HTR-8/SVneo (cell line): Measurements from ENCODE around the gene GNAS-AS1.
"Not testable (repeated sequence)": the region's sequence is repeated elsewhere in the genome, so short reads cannot be mapped to it uniquely, and the experiment has no call there.

Experiments used
- DNase-seq: peaks from one replicate; pipeline ENCODE4 v3.0.0; 2011; ENCODE audit warnings: low spot score, mixed read lengths; ENCODE audit not compliant: insufficient read length
- FAIRE-seq: peaks from 2 replicates; lab custom pipeline; 2011; peaks lifted over from hg19 to GRCh38; lab: Jason Lieb, UNC

The GNAS-AS1 gene

GRCh38 chr20:58839991-58840747 lies 10.5 kb downstream of the GNAS-AS1 start:
- no peak for FAIRE-seq
- no peak for DNase-seq

- peak; percentile 94 for DNase-seq
- FAIRE-seq = peak; percentile 100
These were observed 11.2 kb downstream of the GNAS-AS1 start for GRCh38 chr20:58839474-58839874.

GRCh38 chr20:58838174-58838573 lies 12.5 kb downstream of the GNAS-AS1 start:
- FAIRE-seq (peak; percentile 95), DNase-seq (no peak)

- DNase-seq (no peak), FAIRE-seq (no peak)
These were observed 13.0 kb downstream of the GNAS-AS1 start for GRCh38 chr20:58837717-58838116.

- FAIRE-seq = peak; percentile 51
These were observed 14.0 kb downstream of the GNAS-AS1 start for GRCh38 chr20:58836616-58837204.

GRCh38 chr20:58835231-58835630 lies 15.5 kb downstream of the GNAS-AS1 start:
- FAIRE-seq (no peak), DNase-seq (no peak)

More at GRCh38 chr20:58836616-58837204, 14.0 kb downstream of the GNAS-AS1 start:
- DNase-seq = no peak

- DNase-seq (no peak), FAIRE-seq (no peak)
These were observed 16.8 kb downstream of the GNAS-AS1 start for GRCh38 chr20:58833921-58834320.

- DNase-seq (no peak), FAIRE-seq (no peak)
These were observed 18.2 kb downstream of the GNAS-AS1 start for GRCh38 chr20:58832457-58832856.

GRCh38 chr20:58829531-58829941 lies 21.2 kb downstream of the GNAS-AS1 start:
- FAIRE-seq (peak; percentile 9), DNase-seq (no peak)

GRCh38 chr20:58828804-58829203 lies 21.9 kb downstream of the GNAS-AS1 start:
- not testable (repeated sequence) for FAIRE-seq, DNase-seq

GRCh38 chr20:58828136-58828535 lies 22.6 kb downstream of the GNAS-AS1 start:
- DNase-seq (no peak), FAIRE-seq (peak; percentile 89)

- no peak for DNase-seq
These were observed 24.4 kb downstream of the GNAS-AS1 start for GRCh38 chr20:58826271-58826670.

GRCh38 chr20:58825450-58825849 lies 25.3 kb downstream of the GNAS-AS1 start:
- DNase-seq (no peak), FAIRE-seq (peak; percentile 80)

More at GRCh38 chr20:58826271-58826670, 24.4 kb downstream of the GNAS-AS1 start:
- peak; percentile 91 for FAIRE-seq

- no peak for FAIRE-seq
- no peak for DNase-seq
These were observed 25.9 kb downstream of the GNAS-AS1 start for GRCh38 chr20:58824843-58825242.

GRCh38 chr20:58822748-58823730 lies 27.7 kb downstream of the GNAS-AS1 start:
- FAIRE-seq (peak; percentile 76), DNase-seq (no peak)

- FAIRE-seq = no peak
- DNase-seq = no peak
These were observed 28.6 kb downstream of the GNAS-AS1 start for GRCh38 chr20:58822149-58822548.

- DNase-seq, FAIRE-seq: not testable (repeated sequence)
These were observed 30.2 kb downstream of the GNAS-AS1 start for GRCh38 chr20:58820515-58820914.

- FAIRE-seq (peak; percentile 77), DNase-seq (no peak)
These were observed 30.8 kb downstream of the GNAS-AS1 start for GRCh38 chr20:58819921-58820320.

- DNase-seq = peak; percentile 92
These were observed 32.0 kb downstream of the GNAS-AS1 start for GRCh38 chr20:58818586-58819285.

GRCh38 chr20:58817748-58818147 lies 33.0 kb downstream of the GNAS-AS1 start:
- no peak for DNase-seq
- FAIRE-seq = peak; percentile 90

More at GRCh38 chr20:58818586-58819285, 32.0 kb downstream of the GNAS-AS1 start:
- peak; percentile 80 for FAIRE-seq
